Neuron (in vitro differentiated cells): ENCODE results near the gene ALK.

Experiments used
- H2AFZ ChIP-seq: one replicate; pipeline ENCODE4 v1.6.1; 2013; ENCODE audit warnings: low read depth, mild to moderate bottlenecking, inconsistent platforms, low read length, moderate library complexity
- H3K27me3 ChIP-seq: one replicate; pipeline ENCODE4 v1.6.1; 2013; ENCODE audit warnings: low read length; ENCODE audit not compliant: insufficient read depth
- H3K36me3 ChIP-seq: one replicate; pipeline ENCODE4 v1.6.1; 2013; ENCODE audit warnings: low read length; ENCODE audit not compliant: insufficient read depth
- H3K4me1 ChIP-seq: one replicate; pipeline ENCODE4 v1.6.1; 2013; ENCODE audit warnings: low read length; ENCODE audit not compliant: insufficient read depth
- H3K4me3 ChIP-seq: 2 replicates; pipeline ENCODE4 v1.5.1; 2013; ENCODE audit warnings: mild to moderate bottlenecking, low read length, moderate library complexity
- H3K9me3 ChIP-seq: one replicate; pipeline ENCODE4 v1.6.1; 2013; ENCODE audit warnings: low read length

Gene ALK

DNA sequence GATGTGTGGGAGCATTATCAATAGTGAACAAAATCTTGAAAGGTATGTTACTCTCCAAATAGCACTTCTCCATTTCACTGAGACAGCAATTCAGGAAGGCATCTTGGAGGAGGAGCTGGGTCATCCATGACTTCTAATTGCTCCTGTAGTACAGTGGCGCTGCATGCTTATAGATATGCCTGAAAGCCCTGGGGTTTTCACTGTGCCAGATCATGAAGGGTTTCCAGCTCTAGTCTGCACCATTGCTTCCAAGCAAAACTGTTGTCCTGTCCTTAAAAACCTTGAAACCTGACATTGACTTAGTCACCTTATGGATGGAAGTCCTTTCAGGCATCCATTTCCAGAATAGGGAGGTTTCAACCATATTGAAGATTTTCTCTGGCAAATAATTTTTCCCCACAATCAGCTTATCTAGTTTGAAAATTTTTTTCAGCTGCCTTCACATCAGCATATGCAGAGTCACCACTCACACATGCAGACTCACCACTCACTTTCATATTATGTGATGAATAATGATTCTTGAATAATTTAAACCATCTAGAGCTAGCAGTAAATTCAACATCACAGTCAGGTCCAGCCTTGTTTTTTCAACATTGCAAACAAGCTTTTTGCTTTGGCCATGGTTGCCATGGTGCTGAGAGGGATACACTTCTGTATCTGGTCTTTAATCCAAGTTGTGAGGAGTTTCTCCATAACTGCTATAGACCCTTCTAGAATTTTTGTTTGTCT lies 509.0 kb downstream of the ALK start:
- Histone ChIP-seq H3K27me3 (no peaks in the 10 kb centered on the region), H3K9me3 (no peaks in the 10 kb centered on the region), H3K4me3 (no peak overlapping the region), H2AFZ (no peak overlapping the region), H3K4me1 (peaks cover 12% of the 10 kb centered on the region), H3K36me3 (no peaks in the 10 kb centered on the region)

DNA sequence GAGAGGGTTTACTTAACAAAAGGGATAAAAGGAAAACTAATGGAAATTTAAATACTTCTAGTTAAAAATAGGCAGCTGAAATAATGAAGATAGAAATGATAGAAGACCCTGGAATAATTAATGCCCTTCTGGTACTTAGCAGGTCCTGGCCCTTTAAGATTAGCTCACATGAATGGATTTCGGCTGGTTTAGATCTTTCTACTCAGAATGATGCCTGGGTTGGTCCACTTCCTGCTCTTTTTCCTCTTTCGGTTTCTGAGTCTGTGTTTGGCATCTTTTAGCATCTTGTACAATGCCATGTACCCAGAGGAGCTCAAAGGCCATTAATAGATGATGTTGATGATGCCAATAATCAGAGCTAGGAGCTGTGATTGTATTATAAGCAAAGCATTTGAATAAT lies 515.7 kb downstream of the ALK start:
- Histone ChIP-seq H3K4me1 (peaks cover 8% of the 10 kb centered on the region), H3K9me3 (peaks cover 1% of the 10 kb centered on the region), H2AFZ (no peak overlapping the region), H3K4me3 (no peak overlapping the region), H3K27me3 (no peaks in the 10 kb centered on the region), H3K36me3 (no peaks in the 10 kb centered on the region)

DNA sequence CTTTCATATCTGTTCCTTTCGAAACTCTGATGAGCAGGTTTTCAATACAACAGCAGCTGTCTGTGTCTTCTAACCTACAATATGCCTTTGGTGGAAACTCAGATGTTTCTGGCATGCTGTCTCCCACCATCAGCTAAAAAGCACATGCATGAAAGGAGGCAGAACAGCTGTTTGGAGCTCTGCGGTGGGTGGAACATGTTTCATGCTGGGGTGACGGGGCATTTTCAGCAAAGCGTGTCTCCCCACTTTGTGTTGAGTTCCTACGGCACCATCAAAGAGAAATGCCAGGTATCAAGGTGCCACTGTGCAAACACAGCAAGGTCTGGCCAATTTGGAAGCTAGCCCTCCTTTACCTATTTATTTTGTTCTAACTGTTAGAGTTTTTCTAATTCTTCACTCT lies 516.1 kb downstream of the ALK start:
- H3K27me3 ChIP-seq: no peaks in the 10 kb centered on the region
- no peaks in the 10 kb centered on the region for H3K36me3 ChIP-seq
- H3K4me3 ChIP-seq: no peak overlapping the region
- peaks cover 1% of the 10 kb centered on the region for H3K9me3 ChIP-seq
- peaks cover 8% of the 10 kb centered on the region for H3K4me1 ChIP-seq
- no peak overlapping the region for H2AFZ ChIP-seq

GRCh38 chr2:29401994-29402393 lies 519.4 kb downstream of the ALK start:
- Histone ChIP-seq H3K4me3 (no peak overlapping the region), H3K9me3 (peaks cover 1% of the 10 kb centered on the region), H3K4me1 (peaks cover 8% of the 10 kb centered on the region), H2AFZ (no peak overlapping the region), H3K27me3 (no peaks in the 10 kb centered on the region), H3K36me3 (no peaks in the 10 kb centered on the region)

- Histone ChIP-seq H2AFZ (no peak overlapping the region), H3K4me3 (no peak overlapping the region), H3K36me3 (no peaks in the 10 kb centered on the region), H3K27me3 (no peaks in the 10 kb centered on the region), H3K4me1 (peaks cover 8% of the 10 kb centered on the region), H3K9me3 (no peaks in the 10 kb centered on the region)
Observed at GRCh38 chr2:29400930-29401653, 520.3 kb downstream of the ALK start.

DNA sequence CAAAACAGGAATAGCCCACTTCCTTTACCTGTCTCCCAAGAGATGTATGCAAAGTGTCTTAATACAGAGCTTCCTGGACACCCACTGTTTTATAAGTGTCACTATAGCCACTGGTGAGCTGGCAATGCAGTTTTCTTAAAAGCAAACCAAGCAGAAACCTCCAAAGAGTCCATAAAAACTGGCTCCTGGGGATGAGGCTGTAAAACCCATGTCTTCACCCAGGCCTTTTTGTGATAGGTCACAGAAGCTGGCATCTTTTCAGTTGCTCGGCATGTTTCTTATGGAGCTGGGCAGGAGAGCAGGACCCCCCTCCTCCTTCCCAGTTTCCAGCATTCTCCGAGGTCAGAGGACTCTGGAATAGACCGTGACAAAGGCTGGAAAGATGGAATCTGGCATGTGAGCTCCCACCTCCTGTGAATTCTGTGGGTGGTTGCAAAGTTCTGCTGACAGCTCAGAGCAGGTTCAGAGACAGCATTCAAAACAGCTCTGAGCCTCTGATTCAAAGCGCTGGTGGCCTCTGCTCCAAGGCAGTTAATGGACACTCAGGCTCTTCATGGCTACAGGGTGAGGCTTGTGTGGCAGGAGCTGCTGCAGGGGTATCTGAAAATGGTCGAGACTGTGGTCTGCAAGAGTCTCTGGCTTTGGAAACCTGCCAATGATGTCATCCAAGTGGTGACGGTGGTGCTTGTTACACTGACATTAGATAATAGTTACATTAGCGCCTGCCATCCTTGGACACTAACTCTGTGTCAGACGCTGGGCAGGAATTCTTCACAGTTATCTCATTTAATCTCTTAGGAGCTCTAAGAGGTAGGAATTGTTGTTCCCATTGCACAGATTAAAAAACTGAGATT lies 522.8 kb downstream of the ALK start:
- peaks cover 10% of the 10 kb centered on the region for H3K4me1 ChIP-seq
- no peaks in the 10 kb centered on the region for H3K9me3 ChIP-seq
- H3K36me3 ChIP-seq: no peaks in the 10 kb centered on the region
- no peak overlapping the region for H3K4me3 ChIP-seq
- no peak overlapping the region for H2AFZ ChIP-seq
- no peaks in the 10 kb centered on the region for H3K27me3 ChIP-seq

GRCh38 chr2:29397713-29398112 lies 523.7 kb downstream of the ALK start:
- Histone ChIP-seq H3K9me3 (no peaks in the 10 kb centered on the region), H3K4me1 (peaks cover 10% of the 10 kb centered on the region), H3K36me3 (no peaks in the 10 kb centered on the region), H3K27me3 (no peaks in the 10 kb centered on the region), H2AFZ (no peak overlapping the region), H3K4me3 (no peak overlapping the region)

DNA sequence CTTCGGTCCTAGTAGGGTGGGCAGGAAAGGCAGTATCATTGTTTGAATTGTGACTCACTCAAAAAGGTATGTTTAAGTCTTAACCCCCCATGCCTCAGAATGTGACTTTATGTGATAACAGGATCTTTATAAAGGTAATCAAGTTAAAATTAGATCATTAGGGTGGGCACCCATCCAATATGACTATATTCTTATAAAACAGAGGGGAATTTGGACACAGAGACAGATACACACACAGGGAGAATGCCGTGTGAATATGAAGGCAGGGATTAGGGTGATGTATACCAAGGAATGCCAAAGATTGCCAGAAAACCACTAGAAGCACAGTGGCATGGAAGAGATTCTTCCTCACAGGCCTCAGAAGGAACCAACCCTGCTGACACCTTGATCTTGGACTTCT lies 524.3 kb downstream of the ALK start:
- no peaks in the 10 kb centered on the region for H3K36me3 ChIP-seq

GRCh38 chr2:29394981-29395350 lies 526.4 kb downstream of the ALK start:
- Histone ChIP-seq H3K36me3 (no peaks in the 10 kb centered on the region), H3K27me3 (no peaks in the 10 kb centered on the region), H2AFZ (no peak overlapping the region), H3K4me3 (no peak overlapping the region), H3K4me1 (peaks cover 21% of the 10 kb centered on the region), H3K9me3 (no peaks in the 10 kb centered on the region)

More for the DNA sequence above, 524.3 kb downstream of the ALK start:
- no peak overlapping the region for H2AFZ ChIP-seq
- peaks cover 10% of the 10 kb centered on the region for H3K4me1 ChIP-seq
- H3K9me3 ChIP-seq: no peaks in the 10 kb centered on the region
- no peak overlapping the region for H3K4me3 ChIP-seq
- no peaks in the 10 kb centered on the region for H3K27me3 ChIP-seq

DNA sequence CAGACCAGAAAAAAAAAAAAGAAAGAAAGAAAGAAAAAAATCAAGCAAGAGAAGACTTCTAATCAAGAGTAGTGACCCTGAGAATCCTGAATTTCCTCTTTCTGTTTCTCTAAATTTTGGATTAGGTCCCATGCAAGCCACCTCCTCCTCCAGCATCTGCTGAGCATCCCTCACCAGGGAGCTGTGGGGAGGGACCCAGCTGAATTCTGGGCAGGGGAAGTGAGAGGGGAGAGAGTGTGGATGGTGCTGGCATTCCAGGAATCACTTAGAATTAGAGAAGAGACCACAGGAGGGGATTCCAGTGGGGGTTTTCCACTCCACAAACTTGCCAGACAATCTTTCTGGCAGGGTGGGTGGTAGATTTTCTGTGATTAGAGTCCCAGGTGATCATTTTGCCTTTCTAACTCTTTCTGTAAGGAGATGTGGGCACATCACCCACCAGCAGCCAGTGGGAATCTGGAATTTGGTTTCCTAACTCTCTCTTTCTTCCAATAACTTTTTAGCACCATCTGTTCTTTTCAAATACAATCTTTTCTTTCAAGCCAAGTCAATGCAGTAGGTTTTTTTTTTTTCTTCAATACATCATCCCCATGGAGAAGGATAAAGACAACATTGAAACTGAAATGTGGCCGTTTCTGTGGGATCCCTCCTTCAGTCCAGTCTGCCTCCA lies 526.9 kb downstream of the ALK start:
- Histone ChIP-seq H3K9me3 (no peaks in the 10 kb centered on the region), H3K4me1 (peaks cover 26% of the 10 kb centered on the region), H3K4me3 (no peak overlapping the region), H3K36me3 (no peaks in the 10 kb centered on the region), H3K27me3 (no peaks in the 10 kb centered on the region), H2AFZ (no peak overlapping the region)

DNA sequence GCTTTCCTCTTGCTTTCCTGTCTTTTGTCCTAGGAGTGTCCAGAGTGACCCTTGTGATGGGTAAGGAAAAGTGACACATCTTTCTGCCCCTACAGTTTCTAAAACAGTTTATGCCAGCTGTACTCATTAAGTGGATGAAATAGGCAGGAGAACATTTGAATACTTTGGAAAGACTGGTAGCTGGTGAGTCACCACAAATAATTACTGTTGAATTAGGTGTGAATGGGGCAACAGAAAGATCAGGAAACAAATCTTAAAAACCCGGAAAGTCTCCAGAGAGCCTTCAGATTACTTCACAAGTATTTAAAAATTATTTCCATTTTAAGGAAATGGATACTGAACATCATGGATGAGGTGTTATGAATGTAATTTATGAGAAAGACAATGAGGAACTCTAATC lies 527.7 kb downstream of the ALK start:
- H2AFZ ChIP-seq: no peak overlapping the region
- H3K27me3 ChIP-seq: no peaks in the 10 kb centered on the region
- H3K4me1 ChIP-seq: peaks cover 31% of the 10 kb centered on the region
- H3K9me3 ChIP-seq: no peaks in the 10 kb centered on the region
- no peaks in the 10 kb centered on the region for H3K36me3 ChIP-seq
- H3K4me3 ChIP-seq: no peak overlapping the region

DNA sequence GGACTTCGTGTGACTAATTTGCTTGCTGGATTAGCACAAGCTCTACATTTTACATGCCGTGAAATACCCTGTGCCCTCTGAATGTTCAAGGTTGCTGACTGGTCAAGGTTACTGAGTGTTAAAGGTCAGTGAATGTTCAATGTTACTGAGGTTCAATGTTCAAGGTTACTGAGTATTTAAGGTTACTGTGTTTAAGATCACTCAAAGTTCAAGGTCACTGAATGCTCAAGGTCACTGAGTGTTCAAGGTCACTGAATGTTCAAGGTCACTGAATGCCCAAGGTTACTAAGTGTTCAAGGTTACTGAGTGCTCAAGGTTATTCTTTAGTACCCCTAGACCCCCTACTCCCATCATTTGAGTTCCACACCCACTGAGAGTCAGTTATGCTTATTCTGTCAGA lies 528.6 kb downstream of the ALK start:
- Histone ChIP-seq H3K4me1 (peaks cover 39% of the 10 kb centered on the region), H2AFZ (no peak overlapping the region), H3K9me3 (no peaks in the 10 kb centered on the region), H3K36me3 (no peaks in the 10 kb centered on the region), H3K27me3 (no peaks in the 10 kb centered on the region), H3K4me3 (no peak overlapping the region)

DNA sequence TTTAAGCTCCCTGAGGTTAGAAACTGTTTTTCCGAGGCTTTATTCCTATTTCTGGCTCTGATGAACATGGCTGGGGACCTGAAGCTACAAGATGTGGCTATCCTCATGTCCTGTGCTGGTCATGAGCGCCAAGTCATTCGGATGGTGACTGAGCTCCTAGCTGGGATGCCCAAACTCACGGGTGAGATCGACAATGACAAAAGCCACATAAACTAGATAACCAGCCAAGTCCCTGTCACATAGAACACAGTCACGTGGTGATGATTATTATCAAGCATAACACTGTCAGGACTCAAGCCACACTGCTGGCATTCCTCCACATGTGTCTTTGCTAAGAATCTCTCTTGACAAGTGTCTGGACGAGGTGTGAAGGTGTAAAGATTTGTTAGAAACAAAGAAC lies 531.2 kb downstream of the ALK start:
- H3K36me3 ChIP-seq: no peaks in the 10 kb centered on the region

More for the DNA sequence above, 531.2 kb downstream of the ALK start:
- Histone ChIP-seq H2AFZ (no peak overlapping the region), H3K4me1 (peaks cover 38% of the 10 kb centered on the region), H3K9me3 (no peaks in the 10 kb centered on the region), H3K27me3 (no peaks in the 10 kb centered on the region), H3K4me3 (no peak overlapping the region)
